Measurements from ENCODE around the gene NUMA1. TPM values are rescaled to one million over a fixed set of nuclear protein-coding genes. Genes with fewer than 3 reads are reported as not detected.

NUMA1 gene
- total and polyA plus RNA-seq, 2 of the 8 experiments (the other 6 are each of a cell fraction or from before 2014, with no cell fraction given), result 101 to 107 TPM

- TF ChIP-seq CHD7 (IDR thresholded peaks at IDR 0.05; ENCODE audit: insufficient replicate concordance, low read length) (no peak), SRF (IDR thresholded peaks at IDR 0.05; ENCODE audit: low read depth, low read length) (no peak), NANOG (IDR thresholded peaks at IDR 0.05; ENCODE audit: insufficient read depth, low read depth, low read length, poor library complexity, severe bottlenecking) (no peak), POLR2AphosphoS5 (IDR thresholded peaks at IDR 0.05; ENCODE audit: low read depth, low read length) (no peak), BACH1 (IDR thresholded peaks at IDR 0.05; ENCODE audit: low read length) (no peak), CHD2 (IDR thresholded peaks at IDR 0.05; ENCODE audit: low read length) (no peak), TBP (IDR thresholded peaks at IDR 0.05; ENCODE audit: low read depth, low read length) (no peak), JUN (IDR thresholded peaks at IDR 0.05; ENCODE audit: low read depth, low read length) (no peak), KDM5A (IDR thresholded peaks at IDR 0.05; ENCODE audit: low read length) (no peak), KDM4A (IDR thresholded peaks at IDR 0.05; ENCODE audit: low read depth, low read length, severe bottlenecking) (no peak), CBX8 (IDR thresholded peaks at IDR 0.05; ENCODE audit: borderline replicate concordance, low read depth, low read length) (no peak), NRF1 (IDR thresholded peaks at IDR 0.05; ENCODE audit: low read depth, low read length) (no peak), EZH2 (IDR thresholded peaks at IDR 0.05; ENCODE audit: low read depth, low read length, severe bottlenecking) (no peak)
These were observed 71.6 kb downstream of the NUMA1 start (continued) for GRCh38 chr11:72008728-72009127.
